GM18520 (cell line): ENCODE data around the gene GALM.
"Not testable (repeated sequence)": the region's sequence is repeated elsewhere in the genome, so short reads cannot be mapped to it uniquely, and the experiment has no call there.

ENCODE experiments used
- ATAC-seq: cut with Tn5 transposase; IDR thresholded peaks from one replicate; pipeline ENCODE4 v1.9.1; 2021; ENCODE audit not compliant: unreplicated experiment

GALM gene

GRCh38 chr2:38676681-38677080, 10.8 kb downstream of the GALM start:
- no peak for ATAC-seq

DNA sequence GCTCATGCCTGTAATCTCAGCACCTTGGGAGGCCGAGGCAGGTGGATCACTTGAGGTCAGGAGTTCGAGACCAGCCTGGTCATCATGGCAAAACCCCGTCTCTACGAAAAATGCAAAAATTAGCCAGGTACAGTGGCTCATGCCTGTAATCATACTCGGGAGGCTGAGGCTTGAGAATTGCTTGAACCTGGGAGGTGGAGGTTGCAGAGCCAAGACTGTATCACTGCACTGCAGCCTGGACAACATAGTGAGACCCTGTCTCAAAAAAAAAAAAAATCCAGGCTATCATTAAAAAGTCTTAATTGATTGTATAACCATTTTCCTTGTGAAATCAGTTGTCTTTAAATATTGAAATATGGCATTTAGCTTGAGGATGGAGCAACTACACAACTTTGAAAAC, 15.0 kb downstream of the GALM start:
- not testable (repeated sequence) for ATAC-seq

GRCh38 chr2:38682008-38682575, 16.2 kb downstream of the GALM start:
- no peak for ATAC-seq

- not testable (repeated sequence) for ATAC-seq
Measured at GRCh38 chr2:38682620-38683019, 16.7 kb downstream of the GALM start.

GRCh38 chr2:38683766-38684165, 17.9 kb downstream of the GALM start:
- ATAC-seq = no peak

DNA sequence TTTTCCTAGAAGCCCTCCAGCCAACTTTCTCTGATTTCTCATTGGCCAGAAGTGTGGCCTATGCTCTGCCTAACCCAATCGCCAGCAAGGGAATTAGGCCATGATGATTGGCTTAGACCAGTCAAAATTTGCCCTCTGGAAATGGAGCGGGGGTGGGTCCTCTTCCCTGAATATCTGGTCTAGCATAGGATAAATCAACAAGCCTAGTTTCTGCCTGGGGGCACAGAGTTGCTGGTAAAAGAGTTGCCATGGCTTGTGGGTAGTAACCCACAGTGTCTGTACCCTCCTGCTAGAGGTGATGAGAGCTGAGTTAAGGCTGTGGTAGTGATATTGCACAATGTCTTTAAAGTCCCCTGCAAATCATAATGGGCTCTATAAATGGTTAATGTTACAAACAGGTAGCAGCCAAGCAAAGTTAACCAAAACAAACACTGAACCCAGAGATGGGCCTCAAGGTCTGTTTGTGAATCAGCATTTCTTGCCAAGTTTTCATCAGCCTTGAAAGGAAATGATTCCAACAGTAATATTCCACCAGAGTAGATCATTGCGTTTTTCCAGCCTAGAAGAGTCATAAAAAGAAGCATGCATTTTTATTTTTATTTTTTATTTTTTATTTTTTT, 19.3 kb downstream of the GALM start:
- ATAC-seq = no peak

DNA sequence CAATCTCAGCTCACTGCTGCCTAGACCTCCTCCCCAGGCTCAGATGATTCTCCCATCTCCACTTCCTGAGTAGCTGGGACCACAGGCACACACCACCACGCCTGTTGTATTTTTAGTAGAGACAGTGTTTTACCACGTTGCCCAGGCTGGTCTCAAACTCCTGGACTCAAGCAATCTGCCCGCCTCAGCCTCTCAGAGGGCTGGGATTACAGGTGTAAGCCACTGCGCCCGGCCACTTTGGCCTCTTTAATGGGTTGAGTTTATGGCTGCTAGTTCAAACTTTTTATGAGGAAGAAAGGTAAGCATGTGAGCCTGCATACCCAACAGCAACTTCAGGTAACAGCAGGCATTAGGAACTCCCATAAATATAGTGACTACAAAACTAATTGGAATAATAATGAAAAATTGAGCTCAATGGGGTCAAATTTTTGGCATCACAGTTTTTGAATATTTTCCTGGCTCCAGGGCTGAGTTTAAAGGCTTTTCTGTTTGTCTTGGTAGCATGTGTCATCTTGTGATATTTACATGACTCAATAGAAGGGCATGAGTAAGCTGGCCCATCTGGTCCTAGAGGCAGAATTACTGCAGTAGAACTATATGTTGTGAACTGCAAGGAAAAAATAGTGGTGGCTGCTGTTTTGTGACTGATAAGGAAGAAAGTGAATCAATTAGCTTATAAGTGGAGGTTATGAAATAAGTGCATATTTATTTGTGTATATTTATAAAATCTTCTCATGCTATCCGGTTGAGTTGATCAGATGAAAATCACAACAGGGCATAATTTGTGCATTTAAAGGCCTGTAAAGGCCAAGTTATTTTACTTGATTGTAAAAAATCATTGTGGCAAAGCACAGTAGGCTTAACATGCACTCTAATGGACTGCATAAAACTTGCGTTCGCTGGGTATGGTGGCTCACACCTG, 24.8 kb downstream of the GALM start:
- ATAC-seq = no peak

DNA sequence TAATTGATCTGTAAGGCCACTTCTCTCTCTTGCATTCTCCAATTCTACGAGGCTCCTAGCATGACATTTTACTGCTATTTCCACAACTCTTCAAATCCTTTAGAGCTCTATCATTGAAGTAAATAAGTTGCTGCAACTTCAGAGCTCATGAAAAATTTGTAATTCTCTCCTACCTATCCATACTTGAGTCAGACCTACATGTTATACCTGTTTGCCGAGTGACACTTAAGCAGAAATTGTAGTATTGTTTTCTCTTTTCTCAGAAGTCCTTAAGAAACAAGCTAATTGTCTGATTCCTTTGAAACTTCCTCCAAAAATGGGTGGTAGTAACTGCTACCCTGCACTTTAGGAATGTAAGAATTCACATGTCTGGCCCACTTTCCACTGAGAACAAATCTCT, 26.1 kb downstream of the GALM start:
- no peak for ATAC-seq

DNA sequence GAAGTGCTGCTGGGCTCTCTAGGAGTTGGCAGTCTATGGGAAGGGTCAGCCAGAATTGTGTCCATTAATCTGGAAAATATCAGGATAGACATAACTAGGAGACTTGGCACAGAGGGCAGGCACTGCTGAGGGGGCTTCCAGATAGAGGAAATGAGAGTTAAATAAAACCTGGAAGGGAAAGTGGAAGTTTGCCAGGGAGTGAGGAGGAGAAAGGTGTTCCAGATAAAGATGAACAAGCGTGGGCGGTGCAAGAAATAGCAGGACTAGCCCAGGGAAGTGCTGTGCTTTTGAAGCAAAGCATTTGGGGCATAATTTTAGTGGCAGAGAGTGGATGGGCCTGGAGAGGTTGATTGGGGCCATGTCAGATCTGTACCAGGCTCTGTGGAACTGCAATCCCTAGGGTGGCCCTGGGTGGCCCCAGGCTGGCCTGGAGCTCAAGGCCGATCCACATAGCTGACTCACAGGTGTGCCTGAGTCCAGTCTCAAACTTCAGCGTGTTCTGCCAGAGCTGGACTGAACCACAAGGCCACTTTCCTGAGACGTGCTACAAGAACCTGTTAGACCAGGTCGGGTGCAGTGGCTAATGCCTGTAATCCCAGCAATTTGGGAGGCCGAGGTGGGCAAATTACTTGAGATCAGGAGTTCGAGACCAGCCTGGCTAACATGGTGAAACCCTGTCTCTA, 26.9 kb downstream of the GALM start:
- ATAC-seq = no peak

DNA sequence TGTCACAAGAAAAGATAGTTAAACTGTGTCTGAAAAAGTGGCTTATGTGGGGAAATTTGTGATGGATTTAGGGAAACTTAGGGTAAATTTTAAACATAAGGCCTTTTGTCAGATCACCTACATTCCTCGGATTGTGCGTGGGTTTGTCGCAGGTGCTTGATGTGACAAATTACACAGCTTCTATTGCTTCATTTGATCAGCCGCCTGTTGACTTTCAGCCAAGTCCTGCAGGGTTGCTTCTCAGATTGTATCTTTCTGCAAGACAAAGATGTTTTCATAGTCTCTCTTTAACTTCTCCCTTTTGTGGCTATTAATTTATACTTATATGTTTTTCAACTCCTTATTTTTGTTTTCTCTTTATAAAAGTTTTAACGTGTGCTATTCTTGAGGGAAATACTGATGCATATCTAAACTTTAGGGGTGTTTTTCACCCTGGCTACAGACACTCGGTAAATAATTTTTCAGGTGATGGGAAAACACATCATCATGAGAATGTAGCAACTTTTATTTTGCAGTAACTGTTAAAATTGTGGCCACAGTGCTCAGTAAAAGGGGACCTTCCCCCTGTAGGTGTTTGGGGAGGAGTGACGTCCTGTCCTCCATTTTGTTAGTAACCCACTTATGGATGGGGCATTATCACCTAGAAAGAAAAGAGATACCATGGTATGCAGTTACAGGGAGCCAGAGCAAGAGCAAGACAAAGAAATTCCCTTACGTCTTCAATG, 31.4 kb downstream of the GALM start:
- no peak for ATAC-seq

DNA sequence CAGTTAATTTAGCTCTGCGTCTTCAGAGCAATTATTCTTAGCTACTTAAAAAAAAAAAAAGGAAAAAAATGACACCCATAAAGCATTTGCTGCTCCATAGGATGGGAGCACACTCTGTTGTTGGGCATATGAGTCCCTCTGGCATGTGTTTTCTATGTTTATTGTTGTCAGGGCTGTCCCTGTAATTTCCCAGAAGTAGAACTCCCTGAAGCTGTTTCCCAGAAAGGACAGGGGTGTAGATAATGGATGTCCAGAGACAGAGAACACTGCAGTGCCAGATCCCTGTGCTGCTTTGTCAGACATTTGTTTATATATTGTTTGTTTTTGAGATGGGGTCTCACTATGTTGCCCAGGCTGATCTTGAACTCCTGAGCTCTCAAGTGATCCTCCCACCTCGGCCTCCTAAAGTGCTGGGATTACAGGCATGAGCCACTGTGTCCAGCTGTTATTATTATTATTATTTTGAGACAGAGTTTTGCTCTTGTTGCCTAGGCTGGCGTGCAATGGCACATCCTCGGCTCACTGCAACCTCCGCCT, 32.6 kb downstream of the GALM start:
- no peak for ATAC-seq

DNA sequence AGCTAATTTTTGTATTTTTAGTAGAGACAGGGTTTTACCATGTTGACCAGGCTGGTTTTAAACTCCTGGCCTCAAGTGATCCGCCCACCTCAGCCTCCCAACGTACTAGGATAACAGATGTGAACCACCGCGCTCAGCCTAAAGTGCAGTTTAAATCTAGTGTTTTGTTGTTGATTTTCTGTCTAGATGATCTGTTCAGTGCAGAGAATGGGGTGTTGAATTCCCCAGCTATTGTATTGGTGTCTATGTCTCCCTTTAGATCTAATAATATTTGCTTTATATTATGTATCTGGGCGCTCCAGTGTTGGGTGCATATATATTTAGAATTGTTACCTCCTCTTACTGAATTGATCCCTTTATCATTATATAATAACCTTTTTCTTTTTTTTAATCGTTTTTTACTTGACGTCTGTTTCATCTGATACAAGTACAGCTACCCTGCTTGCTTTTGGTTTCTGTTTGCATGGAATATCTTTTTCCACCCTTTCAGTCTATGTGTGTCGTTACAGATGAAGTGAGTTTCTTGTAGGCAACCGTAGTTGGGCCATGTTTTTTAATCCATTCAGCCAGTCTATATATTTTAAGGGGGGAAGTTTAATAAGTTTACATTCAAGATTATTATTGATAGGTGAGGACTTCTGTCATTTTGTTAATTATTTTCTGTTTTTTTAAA, 34.3 kb downstream of the GALM start:
- no peak for ATAC-seq

DNA sequence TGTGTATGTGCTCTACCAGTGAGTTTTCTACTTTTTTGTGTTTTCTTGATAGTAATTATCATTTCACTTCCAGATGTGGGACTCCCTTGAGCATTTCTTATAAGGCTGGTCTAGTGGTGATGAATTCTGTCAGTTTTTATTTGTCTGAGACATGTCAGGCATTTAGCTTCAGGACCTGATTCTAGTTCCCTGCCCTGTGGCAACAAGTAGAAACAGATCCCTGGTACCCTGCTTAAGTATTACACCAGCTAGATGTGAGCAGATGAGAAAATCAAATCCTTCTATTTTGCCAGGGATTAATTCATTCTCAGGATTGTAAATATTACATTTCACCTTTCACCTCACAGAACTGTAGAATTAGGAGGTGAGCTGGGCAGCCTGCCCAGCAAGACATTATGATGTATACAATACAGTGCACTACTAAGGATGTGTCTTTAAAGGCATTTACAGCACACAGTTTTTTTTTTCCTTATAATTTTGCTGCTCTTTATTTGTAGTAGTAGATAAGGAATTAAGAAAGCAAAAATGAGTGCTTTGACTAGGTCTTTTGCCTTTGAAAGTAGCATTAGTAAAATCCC, 35.1 kb downstream of the GALM start:
- no peak for ATAC-seq

- no peak for ATAC-seq
Measured at GRCh38 chr2:38701542-38701941, 35.6 kb downstream of the GALM start.

- ATAC-seq = no peak
Measured at GRCh38 chr2:38702413-38702812, 36.5 kb downstream of the GALM start.

DNA sequence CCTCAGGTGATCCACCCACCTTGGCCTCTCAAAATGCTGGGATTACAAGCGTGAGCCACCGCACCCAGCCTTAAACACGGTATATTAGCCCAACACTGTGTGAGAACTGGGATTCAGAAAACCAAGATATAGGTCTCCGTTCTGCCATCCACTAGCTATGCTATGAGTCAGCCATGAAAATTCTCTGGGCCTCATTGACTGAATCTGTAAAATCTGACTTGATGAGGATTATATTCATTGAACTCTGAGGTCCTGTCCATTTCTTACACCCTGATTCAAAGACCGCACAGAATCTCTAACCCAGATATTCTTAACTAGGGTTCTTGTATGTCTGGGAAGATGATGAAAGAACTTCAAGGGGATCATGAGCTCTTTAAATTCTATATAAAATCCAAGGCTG, 37.4 kb downstream of the GALM start:
- not testable (repeated sequence) for ATAC-seq

- ATAC-seq = no peak
Measured at GRCh38 chr2:38704664-38705063, 38.8 kb downstream of the GALM start.

- no peak for ATAC-seq
Measured at GRCh38 chr2:38706846-38707345, 41.0 kb downstream of the GALM start.

DNA sequence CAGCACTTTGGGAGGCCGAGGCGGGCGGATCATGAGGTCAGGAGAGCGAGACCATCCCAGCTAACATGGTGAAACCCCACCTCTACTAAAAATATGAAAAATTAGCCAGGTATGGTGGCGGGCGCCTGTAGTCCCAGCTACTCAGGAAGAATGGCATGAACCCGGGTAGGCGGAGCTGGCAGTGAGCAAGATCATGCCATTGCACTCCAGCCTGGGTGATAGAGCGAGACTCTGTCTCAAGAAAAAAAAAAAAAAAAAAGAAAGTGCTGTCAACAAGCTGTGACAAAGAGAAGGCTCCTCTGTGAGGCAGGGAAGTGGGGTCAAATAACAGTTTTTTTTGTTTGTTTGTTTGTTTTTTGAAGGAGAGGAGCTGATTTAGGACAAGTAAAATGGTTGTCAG, 42.6 kb downstream of the GALM start:
- not testable (repeated sequence) for ATAC-seq
